Fibroblast of the aortic adventitia (primary cell): ENCODE results near the gene TPRG1L. TPM values are rescaled to one million over a fixed set of nuclear protein-coding genes. Genes with fewer than 3 reads are reported as not detected.

Experiments used
- DNase-seq: peaks from one replicate; pipeline ENCODE4 v3.0.0-alpha.2; 2010; ENCODE audit warnings: low read depth
- H3K4me3 ChIP-seq: 2 replicates; pipeline ENCODE4 v1.5.1; 2011; ENCODE audit warnings: low read depth, mild to moderate bottlenecking, control low read depth, low read length, moderate library complexity
- CTCF ChIP-seq: IDR thresholded peaks from 2 replicates; pipeline ENCODE4 v1.5.1; 2011; ENCODE audit warnings: mild to moderate bottlenecking, low read length, control low read depth, inconsistent platforms; ENCODE audit not compliant: insufficient read depth
- total RNA-seq: library from RNA; depleted of rRNA; stranded (reverse); fragments of >200 nt; gene quantifications from 2 replicates; pipeline ENCODE4 v1.2.3, GENCODE V29; 2012; ENCODE audit warnings: low replicate concordance

TPRG1L gene
- total RNA-seq, 1 donor: 44.4 TPM

- H3K4me3 ChIP-seq: no peak overlapping the region
- no peak for TF ChIP-seq CTCF
- DNase-seq: no peak
Measured at GRCh38 chr1:3676581-3677470, 52.0 kb downstream of the TPRG1L start.

- no peak for DNase-seq
- no peak overlapping the region for H3K4me3 ChIP-seq
- TF ChIP-seq CTCF: no peak
Measured at GRCh38 chr1:3677484-3677883, 52.7 kb downstream of the TPRG1L start.

- no peak for DNase-seq
- H3K4me3 ChIP-seq: no peak overlapping the region
- no peak for TF ChIP-seq CTCF
Measured at GRCh38 chr1:3678361-3679097, 53.7 kb downstream of the TPRG1L start.

- no peak for DNase-seq
- no peak overlapping the region for H3K4me3 ChIP-seq
- TF ChIP-seq CTCF: no peak
Measured at GRCh38 chr1:3679098-3679555, 54.3 kb downstream of the TPRG1L start.

Other genes starting within 250 kb of the TPRG1L start
- 0.18 TPM in 1 of 2 replicates, not detected in the other for gene ARHGEF16, start 170.3 kb upstream of the TPRG1L start, total RNA-seq
- 102 and 103 TPM in 2 replicates for gene MEGF6, start 13.5 kb upstream of the TPRG1L start, total RNA-seq
- 6.0 and 10.0 TPM in 2 replicates for gene WRAP73, start 25.1 kb downstream of the TPRG1L start, total RNA-seq
- 0.18 TPM in 1 of 2 replicates, not detected in the other for gene TP73, start 27.5 kb downstream of the TPRG1L start, total RNA-seq
- gene CCDC27, start 127.4 kb downstream of the TPRG1L start, total RNA-seq: not detected in 2 replicates
- gene SMIM1, start 147.7 kb downstream of the TPRG1L start, total RNA-seq: 4.6 TPM in 1 of 2 replicates, not detected in the other
- gene LRRC47, start 171.5 kb downstream of the TPRG1L start, total RNA-seq: 22.9 and 37.8 TPM in 2 replicates
- gene CEP104, start 232.2 kb downstream of the TPRG1L start, total RNA-seq: 16.9 and 24.9 TPM in 2 replicates
- 3.6 and 7.8 TPM in 2 replicates for gene DFFB, start 232.5 kb downstream of the TPRG1L start, total RNA-seq